Upper lobe of right lung (tissue), 1 donor: Measurements from ENCODE around the gene DDX51. TPM values are rescaled to one million over a fixed set of nuclear protein-coding genes. Genes with fewer than 3 reads are reported as not detected.

Experiments
- ATAC-seq: fragments of 200-7000 bp; cut with Tn5 transposase; one replicate; pipeline ENCODE4 v1.9.1; 2020; ENCODE audit warnings: mild to moderate bottlenecking, moderate library complexity
- DNase-seq: peaks from one replicate; pipeline ENCODE4 v3.0.0-alpha.2; 2020
- H3K27ac ChIP-seq: fragments of 200-600 bp; one replicate; pipeline ENCODE4 v1.8.0; 2022
- H3K27me3 ChIP-seq: fragments of 200-600 bp; one replicate; pipeline ENCODE4 v1.8.0; 2022; ENCODE audit warnings: mild to moderate bottlenecking
- H3K36me3 ChIP-seq: fragments of 200-600 bp; one replicate; pipeline ENCODE4 v1.8.0; 2022
- H3K4me1 ChIP-seq: fragments of 200-600 bp; one replicate; pipeline ENCODE4 v1.8.0; 2022
- H3K4me3 ChIP-seq: fragments of 200-600 bp; one replicate; pipeline ENCODE4 v1.8.0; 2022; ENCODE audit warnings: mild to moderate bottlenecking
- H3K9me3 ChIP-seq: fragments of 200-600 bp; one replicate; pipeline ENCODE4 v1.8.0; 2022
- CTCF ChIP-seq: fragments of 200-600 bp; IDR thresholded peaks from one replicate; pipeline ENCODE4 v1.8.0; 2022; ENCODE audit warnings: antibody characterized with exemption
- intact Hi-C: fragments of 100-400 bp; cut with DNase I; formaldehyde crosslinking; loops from one replicate; pipeline ENCODE4 v1.11.0; 2022
- total RNA-seq: library from RNA; stranded (reverse); fragmentation: NEBNext Ultra II Directional; extraction: Animal tissue kit (Norgen Biotek cat#: 25700); gene quantifications from one replicate; pipeline ENCODE4 v1.2.1, GENCODE V29; 2021
- donor health status: DM: no; HTN: yes; CAD: no; lungs with severe emphysema.

Gene DDX51
- total RNA-seq, 1 donor from 2014 or later: 16.2 TPM

DNA sequence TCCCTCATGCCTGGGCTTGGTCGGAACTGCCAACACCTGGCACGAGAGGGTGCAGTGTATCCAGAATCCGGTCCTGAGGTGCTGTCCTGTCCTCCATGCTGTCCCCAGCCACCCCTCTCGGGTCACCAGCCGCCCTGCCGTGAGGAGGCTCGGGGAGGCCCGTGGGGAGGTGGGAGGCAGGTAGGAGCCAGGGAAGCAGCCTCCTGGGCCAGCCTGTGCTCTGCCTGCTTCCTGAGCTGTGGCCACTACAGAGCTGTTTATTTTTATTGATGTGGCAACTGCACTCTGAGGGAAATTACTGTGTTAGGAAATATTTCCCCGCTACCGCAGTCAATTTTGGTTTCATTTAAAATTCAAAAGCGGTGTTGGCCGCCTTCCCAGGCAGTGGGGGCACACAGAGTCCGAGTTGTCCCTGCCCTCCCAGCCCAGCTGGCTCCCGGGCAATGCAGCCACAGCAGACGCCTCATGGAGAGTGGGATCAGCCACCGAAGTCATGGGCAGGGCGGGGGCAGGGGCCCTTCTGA, 18.5 kb upstream of the DDX51 start:
- TF ChIP-seq CTCF: no peak
- peaks cover 13% of the 10 kb centered on the region for H3K4me1 ChIP-seq
- H3K9me3 ChIP-seq: no peaks in the 10 kb centered on the region
- DNase-seq (peak; percentile 67), ATAC-seq (peak; percentile 69)
- intact Hi-C loops: no loop called here
- peak overlapping the region; percentile 26 for H3K4me3 ChIP-seq
- no peaks in the 10 kb centered on the region for H3K27me3 ChIP-seq
- H3K27ac ChIP-seq: peak overlapping the region; percentile 6
- no peaks in the 10 kb centered on the region for H3K36me3 ChIP-seq

DNA sequence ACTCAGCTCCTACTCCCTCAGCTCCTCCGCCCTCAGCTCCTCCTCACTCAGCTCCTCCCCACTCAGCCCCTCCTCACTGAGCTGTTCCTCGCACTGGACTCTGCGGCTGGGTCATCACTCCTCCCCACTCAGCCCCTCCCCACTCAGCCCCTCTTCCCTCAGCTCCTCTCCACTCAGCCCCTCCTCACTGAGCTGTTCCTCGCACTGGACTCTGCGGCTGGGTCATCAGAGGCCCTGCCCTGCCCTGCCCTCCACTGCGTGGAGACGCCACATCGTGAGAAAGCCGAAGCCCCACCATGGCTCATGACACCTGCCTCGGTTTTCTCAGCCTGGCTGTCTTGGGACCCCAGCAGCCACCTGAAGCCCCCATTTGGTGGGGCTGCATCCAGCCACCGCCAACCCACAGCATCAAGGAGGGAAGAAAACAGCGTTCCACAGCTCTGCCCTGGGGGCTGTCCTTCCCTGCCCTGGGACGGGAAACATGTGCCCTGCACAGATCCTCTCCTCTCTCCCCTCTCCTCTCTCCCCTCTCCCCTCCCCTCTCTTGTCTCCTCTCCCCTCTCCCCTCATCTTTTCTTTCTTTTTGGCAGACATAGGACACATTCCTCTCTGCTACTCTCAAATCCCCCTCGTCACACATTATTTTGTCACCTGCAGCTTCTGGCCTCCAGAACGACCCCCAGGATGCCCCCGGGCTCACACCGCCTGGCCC, 17.8 kb upstream of the DDX51 start:
- no peak for TF ChIP-seq CTCF
- intact Hi-C loops: no loop called here
- no peaks in the 10 kb centered on the region for H3K36me3 ChIP-seq
- H3K4me3 ChIP-seq: no peak overlapping the region
- DNase-seq: peak; percentile 44
- no peak overlapping the region for H3K27ac ChIP-seq
- H3K9me3 ChIP-seq: no peaks in the 10 kb centered on the region
- ATAC-seq: no peak
- peaks cover 13% of the 10 kb centered on the region for H3K4me1 ChIP-seq
- H3K27me3 ChIP-seq: no peaks in the 10 kb centered on the region

DNA sequence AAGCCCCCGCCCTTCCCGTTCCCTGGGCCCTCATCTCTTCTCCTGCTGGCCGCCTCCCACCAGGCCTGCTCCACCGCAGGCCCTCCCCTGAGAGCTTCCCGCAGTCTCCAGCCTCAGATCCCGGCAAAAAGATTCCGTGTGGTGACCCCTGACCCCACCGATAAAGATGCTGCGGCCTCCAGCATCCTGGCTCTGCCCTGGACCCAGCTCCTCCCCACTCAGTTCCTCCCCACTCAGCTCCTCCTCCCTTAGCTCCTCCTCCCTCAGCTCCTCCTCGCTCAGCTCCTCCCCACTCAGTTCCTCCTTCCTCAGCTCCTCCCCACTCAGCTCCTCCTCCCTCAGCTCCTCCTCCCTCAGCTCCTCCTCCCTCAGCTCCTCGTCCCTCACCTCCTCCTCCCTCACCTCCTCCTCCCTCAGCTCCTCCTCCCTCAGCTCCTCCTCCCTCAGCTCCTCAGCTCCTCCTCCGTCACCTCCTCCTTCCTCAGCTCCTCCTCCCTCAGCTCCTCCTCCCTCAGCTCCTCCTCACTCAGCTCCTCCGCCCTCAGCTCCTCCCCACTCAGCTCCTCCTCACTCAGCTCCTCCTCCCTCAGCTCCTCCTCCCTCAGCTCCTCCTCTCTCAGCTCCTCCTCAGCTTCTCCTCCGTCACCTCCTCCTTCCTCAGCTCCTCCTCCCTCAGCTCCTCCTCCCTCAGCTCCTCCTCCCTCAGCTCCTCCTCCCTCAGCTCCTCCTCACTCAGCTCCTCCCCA, 17.1 kb upstream of the DDX51 start:
- Histone ChIP-seq H3K4me3 (no peak overlapping the region), H3K9me3 (no peaks in the 10 kb centered on the region), H3K36me3 (no peaks in the 10 kb centered on the region), H3K27ac (no peak overlapping the region), H3K27me3 (no peaks in the 10 kb centered on the region), H3K4me1 (peaks cover 13% of the 10 kb centered on the region)
- intact Hi-C loops: no loop called here
- TF ChIP-seq CTCF: no peak
- ATAC-seq (no peak), DNase-seq (peak; percentile 36)

GRCh38 chr12:132160601-132161035, 16.5 kb upstream of the DDX51 start:
- intact Hi-C loops: no loop called here
- DNase-seq (peak; percentile 33), ATAC-seq (no peak)
- peaks cover 13% of the 10 kb centered on the region for H3K4me1 ChIP-seq
- no peak overlapping the region for H3K27ac ChIP-seq
- H3K4me3 ChIP-seq: no peak overlapping the region
- no peak for TF ChIP-seq CTCF
- no peaks in the 10 kb centered on the region for H3K36me3 ChIP-seq
- H3K27me3 ChIP-seq: no peaks in the 10 kb centered on the region
- no peaks in the 10 kb centered on the region for H3K9me3 ChIP-seq

DNA sequence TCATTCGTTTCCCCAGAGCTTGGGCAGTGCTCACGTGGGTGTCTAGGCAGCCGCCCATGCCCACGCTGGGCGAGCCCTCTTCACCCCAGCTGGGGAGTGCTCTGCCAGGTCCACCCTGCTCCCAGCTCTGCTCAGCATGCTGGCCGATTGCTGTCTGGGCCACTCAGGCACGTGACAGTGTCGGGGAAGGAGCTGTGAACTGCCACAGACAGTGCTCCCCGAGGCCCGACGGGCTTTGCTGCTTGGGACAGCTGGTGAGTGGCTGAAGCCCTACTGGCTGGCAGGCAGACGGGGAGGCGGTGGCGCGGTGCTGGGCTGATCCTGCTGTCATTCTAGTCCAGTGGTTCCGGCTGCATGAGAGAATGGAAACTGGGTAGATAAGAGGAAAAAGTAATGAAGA, 15.9 kb upstream of the DDX51 start:
- Histone ChIP-seq H3K9me3 (no peaks in the 10 kb centered on the region), H3K27ac (no peak overlapping the region), H3K4me3 (no peak overlapping the region), H3K4me1 (peaks cover 13% of the 10 kb centered on the region), H3K36me3 (no peaks in the 10 kb centered on the region), H3K27me3 (no peaks in the 10 kb centered on the region)
- intact Hi-C loops: no loop called here
- DNase-seq: no peak
- TF ChIP-seq CTCF: no peak
- no peak for ATAC-seq
